GM19395 (cell line): ENCODE measurements around the gene ERCC6L2.

Source experiments
- ATAC-seq: cut with Tn5 transposase; IDR thresholded peaks from one replicate; pipeline ENCODE4 v1.9.1; 2021; ENCODE audit warnings: mild to moderate bottlenecking, moderate library complexity; ENCODE audit not compliant: unreplicated experiment

ERCC6L2 gene

DNA sequence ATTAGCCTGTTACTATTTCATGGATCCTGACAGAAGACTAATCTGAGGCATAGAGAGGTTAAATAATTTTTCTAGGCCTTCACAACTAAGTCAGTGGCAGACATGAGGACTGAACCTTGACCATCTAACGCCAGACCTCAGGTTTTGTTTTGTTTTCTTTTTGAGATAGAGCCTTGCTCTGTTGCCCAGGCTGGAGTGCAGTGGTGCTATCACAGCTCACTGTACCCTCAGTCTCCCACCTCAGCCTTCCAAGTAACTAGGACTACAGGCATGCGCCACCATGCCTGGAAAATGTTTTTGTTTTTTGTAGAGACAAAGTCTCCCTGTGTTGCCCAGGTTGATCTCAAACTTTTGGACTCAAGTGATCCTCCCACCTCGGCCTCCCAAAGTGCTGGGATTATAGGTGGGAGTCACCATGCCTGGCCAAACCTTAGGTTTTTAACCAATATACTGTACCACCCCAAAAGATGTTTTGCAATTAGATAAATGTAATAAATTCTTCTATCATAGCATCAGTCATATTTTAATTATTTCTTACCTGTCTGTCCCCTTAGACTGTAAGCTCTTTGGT is 35.4 kb downstream of the ERCC6L2 start:
- ATAC-seq = no peak

DNA sequence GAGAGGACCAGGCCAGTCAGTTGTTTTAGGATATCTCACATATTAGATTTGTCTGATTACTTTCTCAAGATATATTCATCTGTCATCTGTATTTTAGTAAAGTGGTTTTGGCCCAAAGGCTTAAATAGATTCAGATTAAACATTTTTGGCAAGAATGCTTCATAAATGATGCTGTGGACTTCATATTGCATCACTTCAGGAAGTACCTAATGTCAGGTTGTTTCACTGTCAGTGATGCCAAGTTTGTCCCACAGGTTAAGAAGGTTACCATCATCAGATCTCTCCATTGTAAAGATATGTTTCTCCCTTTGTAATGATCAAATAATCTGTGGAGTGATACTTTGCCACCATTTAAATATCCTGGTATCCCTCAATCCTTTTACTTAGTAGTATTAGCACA is 37.3 kb downstream of the ERCC6L2 start:
- ATAC-seq = no peak

DNA sequence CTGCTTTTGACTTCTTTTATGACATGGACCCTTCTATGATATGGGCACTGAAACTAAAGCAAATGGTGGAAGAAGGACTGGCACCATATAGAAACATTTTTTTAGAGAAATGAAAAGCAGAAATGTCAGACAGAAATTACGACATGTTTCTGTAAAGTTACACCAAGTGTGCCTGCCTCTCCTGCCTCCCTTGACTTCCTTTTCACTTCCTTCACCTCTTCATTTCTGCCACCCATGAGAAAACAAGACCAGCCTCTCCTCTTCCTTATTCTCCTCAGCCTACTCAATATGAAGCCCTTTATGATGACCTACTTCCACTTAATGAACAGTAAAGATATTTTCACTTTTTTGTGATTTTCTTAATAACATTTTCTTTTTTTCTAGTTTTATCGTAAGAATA is 44.5 kb downstream of the ERCC6L2 start:
- ATAC-seq = no peak

DNA sequence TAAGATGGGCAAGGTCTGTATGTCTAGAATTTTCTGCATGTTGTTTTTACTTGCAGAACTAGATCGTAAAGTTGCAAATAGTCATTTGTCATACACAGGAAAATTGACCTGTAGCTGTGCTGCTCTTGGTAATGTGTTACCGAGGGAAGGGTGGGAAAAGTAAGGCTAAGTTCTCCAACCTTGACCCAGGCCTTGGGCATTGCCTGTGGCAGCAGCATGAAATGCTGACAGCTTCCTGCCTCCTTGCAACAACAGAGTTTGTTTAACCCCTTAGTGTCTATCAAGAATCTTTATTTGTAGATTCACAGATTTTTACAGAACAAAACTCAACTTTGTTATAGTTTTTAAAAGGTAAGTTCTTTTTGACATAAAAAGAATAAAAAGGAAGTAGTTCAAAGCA is 48.3 kb downstream of the ERCC6L2 start:
- ATAC-seq = no peak

DNA sequence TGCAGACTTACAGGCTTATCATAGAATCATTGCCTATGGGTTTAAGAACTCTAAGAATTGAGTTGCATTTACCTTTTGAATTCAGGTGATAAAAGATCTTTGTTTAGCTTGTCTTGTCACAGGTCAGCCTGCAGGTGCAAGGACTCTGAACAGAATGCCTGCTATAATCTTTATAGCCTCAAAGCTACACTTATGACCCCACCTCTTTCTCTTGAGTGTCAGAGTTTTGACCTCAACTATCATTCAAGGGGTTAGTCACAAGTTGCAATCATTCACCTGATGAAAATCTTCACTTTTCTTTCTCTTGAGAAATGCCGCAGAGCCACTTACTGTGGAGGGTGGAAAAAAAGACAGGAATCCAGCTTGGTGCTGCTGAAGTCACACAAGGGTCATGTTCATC is 49.5 kb downstream of the ERCC6L2 start:
- no peak for ATAC-seq

DNA sequence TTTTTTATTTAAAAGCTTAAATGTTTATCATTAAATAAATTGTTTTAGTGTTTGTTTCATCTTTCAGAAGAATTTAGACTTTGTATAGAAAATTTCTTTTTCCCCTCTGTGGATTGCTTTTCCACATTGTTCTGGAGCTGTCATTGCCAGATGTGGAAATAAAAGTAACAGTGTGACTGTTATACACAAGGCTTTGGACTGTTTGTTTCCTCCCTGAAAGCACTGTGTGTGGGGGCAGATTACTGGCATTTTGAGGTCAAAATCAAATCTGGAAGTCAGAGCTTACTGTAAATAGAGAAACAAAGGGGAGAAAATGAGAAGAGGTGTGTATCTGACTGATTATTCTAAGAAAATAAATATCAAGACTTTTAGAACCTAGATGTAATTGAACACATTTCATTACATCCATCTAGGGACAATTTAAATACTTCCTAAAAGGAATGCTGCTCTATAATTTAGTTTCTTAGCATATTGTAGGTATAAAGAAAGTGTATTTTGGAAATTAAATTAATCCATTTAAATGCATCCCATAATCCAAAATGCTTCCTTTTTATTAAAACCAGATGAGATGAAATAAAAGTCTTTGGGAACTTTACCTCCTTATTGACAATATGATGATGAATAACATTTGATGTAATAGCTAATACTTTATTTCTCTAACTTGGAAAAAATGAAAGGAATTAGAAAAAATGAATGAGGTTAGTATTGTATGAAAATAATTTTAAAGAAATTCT is 51.9 kb downstream of the ERCC6L2 start:
- ATAC-seq = no peak

DNA sequence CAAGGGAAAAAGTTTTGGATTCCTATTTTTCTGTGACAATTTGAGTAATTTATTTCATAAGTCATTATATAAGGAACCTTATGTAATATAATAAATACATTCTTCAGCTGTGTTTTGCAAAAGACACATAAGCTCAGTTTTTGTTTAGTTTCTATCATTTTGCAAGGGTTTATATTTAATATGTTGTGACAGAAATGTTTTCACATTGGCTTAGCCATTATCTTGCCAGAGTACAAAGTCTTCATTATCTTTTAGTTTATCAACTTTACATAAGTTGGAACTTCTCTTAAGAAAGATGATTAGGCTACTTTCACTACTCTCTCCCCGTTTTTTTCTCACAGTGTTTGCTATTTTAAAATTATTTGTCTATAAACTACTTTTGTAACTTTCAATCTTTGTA is 54.8 kb downstream of the ERCC6L2 start:
- ATAC-seq = no peak

DNA sequence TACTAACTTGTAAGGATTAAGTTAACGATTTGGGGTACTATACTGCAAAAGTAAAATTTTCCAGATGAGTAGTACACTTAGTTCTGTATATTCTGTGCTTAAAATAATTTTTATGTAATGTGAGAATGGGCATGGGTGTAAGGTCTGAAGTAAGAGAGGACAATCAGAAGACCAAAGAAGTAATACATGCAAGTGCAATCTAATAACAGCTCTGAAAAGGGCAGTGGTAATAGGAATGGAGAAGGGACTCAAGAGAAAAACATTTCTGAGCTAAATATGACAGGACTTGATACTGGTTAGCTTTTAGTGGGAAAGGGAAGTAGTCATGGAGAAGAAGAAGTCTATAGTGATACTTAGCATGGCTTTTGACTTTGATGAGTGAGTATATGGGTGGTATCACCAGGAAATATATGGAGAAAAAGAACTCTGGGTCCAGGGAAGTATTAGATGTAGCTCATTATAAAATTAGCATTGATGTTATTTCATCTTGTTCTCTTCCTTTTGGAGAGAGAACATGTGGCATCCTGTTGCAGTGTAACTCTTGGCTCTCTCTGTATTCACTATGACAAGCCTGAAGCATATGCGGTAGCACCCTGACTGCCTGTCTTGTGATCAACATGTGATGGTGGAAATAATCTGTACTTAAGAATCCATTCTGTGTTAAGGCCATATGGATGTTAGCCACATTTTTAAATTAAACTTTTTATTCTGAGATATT is 60.5 kb downstream of the ERCC6L2 start:
- no peak for ATAC-seq

DNA sequence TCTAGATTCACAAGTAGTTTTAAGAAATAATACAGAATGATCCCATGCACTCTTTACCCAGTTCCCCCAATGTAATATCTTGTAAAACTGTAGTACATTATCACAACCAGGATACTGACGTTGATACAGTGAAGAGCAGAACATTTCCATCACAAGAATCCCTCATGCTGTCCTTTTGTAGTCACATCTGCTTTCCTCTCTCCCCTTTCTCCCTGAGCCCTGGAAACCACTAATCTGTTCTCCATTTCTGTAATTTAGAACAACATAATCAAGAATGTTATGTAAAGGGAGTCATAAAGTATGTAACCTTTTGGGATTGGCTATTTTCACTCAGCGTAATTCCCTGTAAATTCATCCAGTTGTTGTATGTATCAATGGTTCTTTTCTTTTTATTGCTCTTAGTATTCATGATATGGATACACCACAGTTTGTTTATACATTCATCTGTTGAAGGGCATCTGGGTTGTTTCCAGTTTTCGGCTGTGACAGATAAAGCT is 61.1 kb downstream of the ERCC6L2 start:
- ATAC-seq = no peak

DNA sequence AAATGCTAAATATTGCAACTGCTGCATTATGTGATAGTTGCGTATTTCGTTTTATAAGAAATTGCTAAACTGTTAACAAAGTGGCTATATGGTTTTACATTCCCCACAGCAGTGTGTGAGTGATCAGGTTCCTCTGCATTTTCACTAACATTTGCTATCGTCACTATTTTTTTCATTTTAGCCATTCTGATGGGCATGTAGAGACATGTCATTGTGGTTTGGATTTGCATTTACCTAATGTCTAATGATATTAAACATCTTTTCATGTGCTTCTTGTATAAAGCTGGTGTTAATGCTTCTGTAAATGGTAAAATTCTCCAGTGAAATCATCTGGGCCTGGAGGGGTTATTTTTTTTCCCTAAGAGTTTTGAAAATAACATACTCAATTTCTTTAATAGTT is 61.6 kb downstream of the ERCC6L2 start:
- ATAC-seq = no peak

DNA sequence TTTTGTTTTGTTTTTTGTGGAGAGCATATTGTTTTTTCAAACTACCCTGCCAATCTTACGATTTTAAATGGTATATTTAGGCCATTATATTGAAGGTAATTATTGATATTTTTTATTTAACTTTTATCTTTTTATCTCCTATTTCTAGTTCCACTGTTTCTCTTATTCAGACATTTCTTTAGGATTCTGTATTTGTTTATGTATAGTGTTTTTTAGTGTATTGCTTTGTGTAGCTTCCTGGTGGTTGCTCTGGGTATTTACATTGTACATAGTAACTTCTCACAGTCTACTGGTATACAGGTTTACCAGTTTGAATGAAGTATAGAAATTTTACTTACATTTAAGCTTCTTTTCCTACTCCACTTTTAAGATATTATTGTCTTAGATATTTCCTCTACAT is 63.2 kb downstream of the ERCC6L2 start:
- no peak for ATAC-seq

DNA sequence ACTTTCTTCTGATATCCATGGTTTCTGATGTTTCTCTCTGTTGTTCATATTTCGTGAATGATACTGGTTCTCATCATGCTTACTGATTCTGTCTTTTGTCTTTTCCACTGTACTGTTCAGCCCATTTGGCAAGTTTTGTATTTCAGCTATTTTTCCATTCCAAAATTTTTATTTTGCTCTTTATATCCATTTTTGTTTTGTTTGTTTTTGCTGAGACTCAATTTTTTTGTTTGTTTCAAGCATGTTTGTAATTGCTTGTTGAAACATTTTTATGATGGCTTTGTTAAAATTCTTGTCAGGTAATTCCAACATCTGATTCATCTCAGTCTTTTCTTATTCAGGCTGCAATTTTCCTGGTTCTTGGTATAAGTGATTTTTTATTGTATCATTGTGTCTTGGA is 64.0 kb downstream of the ERCC6L2 start:
- no peak for ATAC-seq

DNA sequence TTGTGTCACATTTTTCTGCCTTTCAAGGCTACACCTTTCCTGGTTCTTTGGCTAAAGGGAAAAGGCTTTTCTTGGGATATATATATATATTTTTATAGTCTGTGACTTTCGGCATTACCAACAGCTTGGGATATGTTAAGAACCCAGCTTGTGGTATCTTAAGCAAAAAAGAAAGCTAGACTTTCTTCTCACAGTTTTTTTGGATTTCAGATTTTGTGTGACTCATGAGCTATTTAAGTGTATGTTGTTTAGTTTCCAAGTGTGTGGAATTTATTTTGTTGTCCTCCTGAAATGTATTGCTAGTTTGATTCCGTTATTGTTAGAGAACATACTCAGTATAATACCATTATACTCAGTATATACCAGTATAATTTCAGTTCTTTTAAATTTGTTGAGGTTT is 64.8 kb downstream of the ERCC6L2 start:
- no peak for ATAC-seq

DNA sequence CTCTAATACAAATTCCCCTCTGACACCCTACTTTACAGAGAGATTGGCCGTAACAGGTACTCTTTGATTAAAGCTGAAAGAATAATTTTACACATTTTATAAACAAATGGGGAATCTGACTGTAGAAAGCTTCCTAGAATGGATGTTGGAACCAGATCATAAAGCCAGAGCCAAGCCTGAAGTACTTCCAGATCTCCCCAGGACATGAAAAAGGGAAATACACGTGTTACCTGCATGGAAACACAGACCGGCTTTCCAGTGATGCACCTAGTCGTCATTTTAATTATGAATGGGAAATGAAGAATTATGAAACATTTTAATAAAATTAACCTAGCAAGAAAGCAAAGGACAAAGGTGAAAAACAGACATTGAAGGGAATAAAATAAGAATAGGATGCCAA is 66.5 kb downstream of the ERCC6L2 start:
- ATAC-seq = no peak

DNA sequence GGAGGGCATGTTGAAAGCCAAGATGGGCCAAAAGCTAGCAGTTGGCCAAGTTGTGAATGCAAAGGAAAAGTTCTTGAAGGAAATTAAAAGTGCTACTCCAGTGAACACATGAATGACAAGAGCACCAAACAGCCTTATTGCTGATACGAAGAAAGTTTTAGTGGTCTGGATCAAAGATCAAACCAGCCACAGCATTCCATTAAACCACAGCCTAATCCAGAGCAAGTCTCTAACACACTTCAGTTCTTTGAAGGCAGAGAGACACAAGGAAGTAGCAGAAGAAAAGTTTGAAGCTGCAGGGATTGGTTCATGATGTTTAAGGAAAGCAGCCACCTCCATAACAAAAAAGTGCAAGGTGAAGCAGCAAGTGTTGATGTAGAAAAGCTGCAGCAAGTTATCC is 71.6 kb downstream of the ERCC6L2 start:
- no peak for ATAC-seq

DNA sequence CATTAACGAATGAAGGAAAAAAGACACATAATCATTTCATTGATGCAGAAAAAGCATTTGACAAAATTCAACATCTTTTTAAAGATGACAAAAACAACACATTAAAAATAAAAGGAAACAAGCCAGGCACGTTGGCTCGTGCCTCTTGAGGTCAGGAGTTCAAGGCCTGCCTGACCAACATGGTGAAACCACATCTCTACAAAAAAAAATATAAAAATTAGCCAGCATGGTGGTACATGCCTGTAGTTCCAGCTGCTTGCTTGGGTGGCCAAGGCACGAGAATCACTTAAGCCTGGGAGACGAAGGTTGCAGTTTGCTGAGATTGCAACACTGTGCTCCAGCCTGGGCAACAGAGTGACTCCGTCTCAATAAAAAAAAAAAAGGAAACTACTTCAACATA is 77.0 kb downstream of the ERCC6L2 start:
- ATAC-seq = no peak

DNA sequence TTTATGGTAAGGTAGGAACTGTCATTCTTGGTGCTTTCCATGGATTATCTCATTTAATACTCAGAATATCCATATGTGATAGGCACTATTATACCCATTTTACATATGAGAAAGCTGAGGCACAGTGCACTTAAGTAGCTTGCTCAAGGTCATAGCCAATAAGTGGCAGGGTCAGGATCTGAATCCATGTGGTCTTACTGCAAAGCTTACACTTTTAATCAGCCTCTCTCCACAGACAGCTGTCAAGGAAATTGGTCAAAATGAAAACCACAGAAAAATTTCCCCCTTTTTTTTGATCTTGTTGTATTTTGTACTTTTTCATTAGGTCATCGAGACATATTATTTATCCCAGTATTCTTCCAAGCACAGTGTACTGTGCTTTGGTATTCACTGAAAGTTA is 78.5 kb downstream of the ERCC6L2 start:
- ATAC-seq = no peak

DNA sequence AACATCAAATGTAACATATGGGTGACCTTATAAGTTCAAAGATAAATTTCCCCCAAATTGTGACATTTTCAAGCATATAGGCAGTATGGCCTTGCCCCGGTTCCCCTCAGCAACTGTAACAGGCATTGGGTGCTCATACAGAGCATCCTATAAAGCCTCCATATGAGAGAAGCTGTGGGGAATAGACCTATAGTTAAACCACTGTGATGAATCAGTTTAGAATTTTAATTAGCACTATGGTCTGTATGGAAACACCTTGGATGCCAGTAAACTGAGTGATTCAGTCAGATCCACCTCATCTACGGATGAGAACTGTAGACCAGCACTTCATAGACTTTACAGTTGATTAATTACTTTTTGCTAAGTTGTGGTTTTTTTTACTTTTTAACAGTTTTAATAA is 79.4 kb downstream of the ERCC6L2 start:
- ATAC-seq = no peak

DNA sequence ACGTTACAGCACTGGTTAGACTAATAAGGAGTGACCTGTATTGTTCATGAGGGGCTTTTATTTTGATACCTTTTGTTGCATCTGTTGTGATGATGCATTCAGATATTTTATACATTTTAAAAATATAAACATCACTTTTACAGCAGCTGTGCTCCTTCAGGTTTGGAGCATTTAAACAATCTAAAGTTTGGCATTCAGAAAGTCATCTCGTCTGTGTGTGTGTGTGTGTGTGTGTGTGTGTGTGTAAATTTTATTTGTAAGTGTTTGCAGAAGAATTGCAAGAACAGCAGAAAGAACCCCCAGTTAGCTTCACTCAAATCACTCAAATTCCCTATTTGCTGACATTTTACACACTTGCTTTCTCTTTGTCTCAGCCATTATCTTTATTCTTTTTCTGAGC is 87.4 kb downstream of the ERCC6L2 start:
- no peak for ATAC-seq

DNA sequence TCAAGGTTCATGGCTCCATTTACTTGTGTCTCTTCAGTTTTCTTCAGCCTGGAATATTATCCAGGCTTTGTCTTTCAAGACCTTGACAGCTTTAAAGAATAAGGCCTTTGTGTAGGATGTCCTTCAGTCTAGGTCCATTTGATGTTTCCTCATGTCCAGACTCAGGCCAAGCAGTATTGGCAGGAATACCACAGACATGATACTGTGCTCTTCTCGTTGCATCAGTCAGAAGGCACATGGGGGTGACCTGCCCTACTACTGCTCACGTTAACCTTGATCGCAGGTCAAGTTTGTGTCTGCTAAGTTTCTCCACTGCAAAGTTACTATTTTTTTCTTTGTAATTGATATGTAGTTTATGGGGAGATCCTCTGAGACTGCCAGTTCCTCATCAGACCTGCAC is 88.2 kb downstream of the ERCC6L2 start:
- ATAC-seq = no peak

DNA sequence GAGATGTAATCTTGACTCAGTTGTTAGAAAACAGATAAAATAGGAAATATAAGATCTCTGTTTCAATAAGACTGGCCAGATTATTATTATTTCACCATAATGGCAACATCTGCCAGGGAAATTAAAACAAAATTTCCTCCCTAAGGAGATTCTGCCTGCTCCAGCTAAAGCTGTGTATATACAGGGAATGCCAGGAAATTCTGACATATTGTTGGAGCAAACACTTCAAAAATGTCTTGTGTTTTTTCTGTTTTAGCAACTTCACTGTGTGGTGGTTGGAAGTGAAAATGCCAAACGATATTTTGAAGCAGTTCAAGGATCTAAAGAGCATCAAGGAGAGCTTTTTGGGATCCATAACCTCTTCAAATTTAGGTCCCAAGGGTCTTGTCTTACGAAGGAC is 90.8 kb downstream of the ERCC6L2 start:
- no peak for ATAC-seq

DNA sequence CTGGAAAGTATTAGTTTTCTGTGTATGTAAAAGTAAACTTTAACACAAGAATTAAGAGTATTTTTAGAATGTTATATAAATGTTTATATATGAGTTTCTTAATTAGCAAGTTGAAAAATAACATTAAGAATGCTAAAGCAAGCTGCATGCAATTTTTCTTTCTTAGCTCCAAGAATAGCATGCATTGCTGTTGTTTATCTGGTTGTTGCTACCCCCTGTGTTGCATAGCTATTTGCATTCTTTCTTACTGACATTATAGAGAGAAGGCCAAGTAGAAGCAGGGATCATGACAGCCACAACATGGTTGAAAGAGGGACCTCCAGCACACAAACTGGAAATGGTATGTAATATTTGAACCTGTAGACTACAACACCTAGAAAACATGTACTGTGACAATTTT is 94.8 kb downstream of the ERCC6L2 start:
- ATAC-seq = no peak
